HG02938 (cell line): ENCODE measurements around the gene TMEM52.

Source experiments
- ATAC-seq: cut with Tn5 transposase; IDR thresholded peaks from one replicate; pipeline ENCODE4 v1.9.1; 2021; ENCODE audit warnings: mild to moderate bottlenecking, moderate library complexity; ENCODE audit not compliant: unreplicated experiment

TMEM52 gene

DNA sequence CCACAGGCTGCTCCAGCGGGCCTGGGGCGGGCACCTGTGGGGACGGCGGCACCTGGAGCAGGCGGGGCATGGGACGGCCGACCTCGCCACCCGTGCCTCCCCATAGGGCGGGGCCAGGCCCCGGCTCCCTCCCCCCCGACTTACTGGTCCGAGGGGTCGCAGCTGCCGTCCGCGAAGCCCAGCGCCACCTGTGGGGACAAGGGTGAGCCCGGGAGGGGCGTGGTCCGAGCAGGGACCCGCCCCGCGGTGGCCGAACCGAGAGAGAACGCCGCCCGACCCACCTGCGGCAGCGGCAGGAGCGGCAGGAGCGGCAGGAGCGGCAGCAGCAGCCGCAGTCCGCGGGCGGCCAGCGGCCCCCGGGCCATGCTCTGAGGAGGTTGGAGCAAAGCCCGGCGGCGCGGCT, at the start of gene TMEM52:
TSS of gene TMEM52 (minus strand) at position 379 of the 403 bp plus-strand sequence. CDS start at position 365, 14 bp downstream.
- ATAC-seq = peak; percentile 14

DNA sequence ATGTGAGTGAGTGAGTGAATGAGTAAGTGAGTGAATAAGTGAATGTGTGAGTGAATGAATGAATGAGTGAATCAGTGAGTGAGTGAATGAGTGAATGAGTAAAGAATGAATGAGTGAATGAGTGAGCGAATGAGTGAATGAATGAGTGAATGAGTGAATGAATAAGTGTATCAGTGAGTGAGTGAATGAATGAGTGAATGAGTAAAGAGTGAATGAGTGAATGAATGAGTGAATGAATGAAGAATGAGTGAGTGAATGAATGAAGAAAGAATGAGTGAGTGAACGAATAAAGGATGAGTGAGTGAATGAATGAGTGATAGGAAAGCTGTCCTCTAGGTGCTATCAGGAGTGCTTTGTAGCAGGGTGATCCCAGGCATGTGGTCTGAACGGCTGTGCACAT, 48.8 kb upstream of the TMEM52 start:
- no peak for ATAC-seq

DNA sequence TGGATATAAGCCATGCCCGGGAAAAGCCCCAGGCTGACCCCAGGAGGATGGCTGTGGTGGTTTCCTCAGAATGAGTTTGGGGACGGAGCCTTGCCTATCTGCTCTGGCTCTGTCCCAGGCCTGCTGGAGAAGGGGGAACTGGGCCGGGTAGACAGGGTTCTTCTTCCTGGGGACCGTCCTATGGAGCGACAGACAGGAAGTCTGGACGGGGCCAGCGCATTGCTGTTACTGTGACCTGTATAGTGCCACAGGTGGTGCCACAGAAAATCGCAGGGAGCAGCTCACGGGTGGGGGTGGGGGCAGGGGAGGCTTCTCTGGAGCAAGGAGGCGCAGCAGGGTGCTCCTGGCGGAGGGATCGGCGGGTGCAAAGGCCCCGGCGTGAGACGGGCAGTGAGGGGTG, 48.1 kb upstream of the TMEM52 start:
- ATAC-seq = no peak

DNA sequence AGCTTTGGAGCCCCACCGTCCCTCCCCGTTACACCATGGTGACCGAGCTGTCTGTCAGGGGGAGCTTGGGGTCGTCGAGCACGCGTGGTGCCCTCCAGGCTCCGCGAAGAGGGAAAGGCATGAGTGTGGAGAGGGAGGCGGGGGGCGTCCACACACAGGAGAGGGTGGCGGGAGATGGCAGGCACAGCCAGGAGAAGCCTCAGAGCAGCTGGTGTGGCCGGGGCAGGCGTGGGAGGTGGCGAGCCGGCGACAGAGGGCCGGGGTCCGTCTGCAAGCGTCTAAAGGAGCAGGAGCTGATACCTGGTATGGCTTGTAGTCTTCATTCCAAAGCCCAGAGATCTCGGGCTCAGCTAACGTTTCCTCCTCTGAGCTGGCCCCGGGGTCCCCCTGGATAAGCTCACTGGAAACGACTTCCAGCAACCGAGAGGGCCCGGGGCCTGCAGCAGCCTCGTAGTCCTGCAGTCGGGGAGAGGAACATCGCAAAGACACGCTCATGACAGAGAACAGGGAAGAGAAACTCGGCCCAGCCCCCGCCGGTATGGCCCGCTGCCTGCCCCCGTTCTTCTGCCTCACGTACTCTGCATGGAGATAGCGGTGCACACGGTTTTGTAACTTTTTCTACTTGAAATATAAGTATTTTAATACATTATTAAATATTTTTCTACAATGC, 47.1 kb upstream of the TMEM52 start:
- no peak for ATAC-seq

DNA sequence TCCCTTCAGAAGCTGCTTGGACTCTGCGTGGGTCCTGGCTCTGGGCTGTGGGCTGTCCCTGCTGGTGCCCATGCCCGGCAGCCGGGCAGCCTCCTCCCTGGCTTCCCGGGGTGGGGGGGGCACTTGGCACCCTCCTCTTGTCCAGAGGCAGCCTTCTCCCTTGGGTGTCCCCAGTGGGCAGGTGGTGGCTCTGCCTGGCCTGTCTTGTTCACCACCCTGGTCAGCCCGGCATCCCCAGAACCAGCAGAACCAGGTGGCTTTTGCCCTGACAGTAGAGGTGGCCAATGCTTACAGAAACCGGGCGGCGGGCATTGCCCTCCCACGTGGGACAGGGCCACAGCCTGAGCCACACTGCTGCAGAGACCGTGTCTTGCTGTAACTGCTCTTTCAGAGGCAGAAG, 46.5 kb upstream of the TMEM52 start:
- ATAC-seq = no peak

DNA sequence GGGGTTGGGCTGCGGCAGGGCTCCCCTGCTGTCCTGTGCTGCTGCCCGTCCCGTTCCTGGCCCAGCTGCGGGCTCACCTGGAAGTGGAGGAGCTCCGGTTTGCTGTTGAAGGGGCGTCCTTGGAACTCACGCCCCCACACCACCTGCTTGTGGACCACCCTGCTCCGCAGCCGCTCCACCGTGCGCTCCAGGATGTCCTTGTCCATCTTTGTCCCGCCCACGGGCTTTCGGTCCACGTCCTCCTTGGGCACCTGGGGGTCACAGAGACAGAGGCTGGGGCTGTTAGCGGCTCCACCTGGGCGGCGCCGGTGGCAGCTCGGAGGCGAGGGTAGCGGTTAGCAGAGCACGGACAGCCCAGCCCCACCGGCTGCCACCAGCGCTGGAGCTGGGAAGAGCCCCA, 45.7 kb upstream of the TMEM52 start:
- no peak for ATAC-seq

DNA sequence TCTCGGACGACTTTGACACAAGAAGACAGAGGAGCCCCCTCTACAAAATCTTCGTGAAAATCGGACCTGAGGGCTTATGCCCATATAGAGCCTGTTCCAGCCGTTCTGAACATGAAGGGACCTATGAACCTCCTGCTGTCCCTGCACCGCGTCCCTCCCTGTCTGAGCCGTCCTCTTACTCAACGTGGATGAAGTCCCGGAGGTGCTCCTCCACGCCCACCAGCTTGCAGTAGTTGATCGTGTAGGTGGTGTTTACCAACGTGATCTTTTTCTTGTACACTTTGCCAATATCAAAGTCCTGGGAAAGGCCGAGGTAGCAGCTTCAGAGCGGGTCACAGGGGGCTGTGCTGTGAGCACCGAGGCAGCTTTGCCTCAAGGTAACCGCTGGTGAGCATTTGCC, 44.5 kb upstream of the TMEM52 start:
- no peak for ATAC-seq

DNA sequence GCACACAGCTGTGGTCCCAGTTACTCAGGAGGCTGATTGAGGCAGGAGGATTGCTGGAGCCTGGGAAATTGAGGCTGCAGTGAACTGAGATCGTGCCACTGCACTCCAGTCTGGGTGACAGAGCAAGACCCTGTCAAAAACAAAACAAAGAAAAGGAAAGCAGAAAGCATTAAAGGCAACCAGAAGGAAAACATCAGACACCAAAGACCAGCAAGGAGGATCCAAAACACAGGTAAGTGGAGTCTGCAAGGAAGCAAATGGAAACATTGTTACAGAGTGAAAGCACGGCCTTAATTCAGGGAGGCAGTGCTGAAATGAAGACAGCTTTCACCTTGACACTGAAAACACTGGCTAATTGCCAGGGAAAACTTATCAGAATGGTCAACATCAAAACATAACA, 43.7 kb upstream of the TMEM52 start:
- no peak for ATAC-seq

DNA sequence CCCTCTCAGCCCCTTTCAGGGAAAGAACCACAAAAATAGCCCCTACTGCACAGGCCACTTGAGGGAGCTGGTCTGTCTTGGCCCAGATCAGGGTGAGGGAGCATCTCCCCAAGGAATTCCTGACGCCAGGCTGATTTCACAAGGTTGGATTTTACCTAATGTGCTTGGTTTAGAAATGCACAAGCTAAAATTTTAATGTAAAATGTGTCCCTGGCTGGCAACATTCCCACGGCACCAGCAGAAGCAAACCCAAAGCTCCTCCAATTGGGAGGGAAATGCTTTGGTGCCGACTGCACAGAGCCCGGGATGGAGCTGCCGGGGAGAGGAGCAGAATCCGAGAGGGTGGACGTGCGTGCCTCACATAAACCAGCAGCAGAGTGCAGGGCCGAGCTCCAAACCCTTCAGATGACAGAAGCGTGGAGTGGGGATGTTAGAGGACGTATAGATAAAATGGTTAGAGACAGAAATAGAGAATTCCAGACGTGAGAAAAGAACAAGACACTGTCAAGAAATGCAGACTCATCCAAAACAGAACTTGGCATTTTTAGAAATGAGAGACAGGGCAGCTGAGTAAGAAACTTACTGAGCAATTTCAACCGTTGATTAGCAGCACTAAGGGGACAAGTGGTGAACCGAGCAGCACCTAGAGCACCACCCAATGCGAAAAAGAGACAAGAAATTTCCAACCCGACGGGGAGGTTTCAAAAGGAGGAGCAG, 41.6 kb upstream of the TMEM52 start:
- no peak for ATAC-seq

DNA sequence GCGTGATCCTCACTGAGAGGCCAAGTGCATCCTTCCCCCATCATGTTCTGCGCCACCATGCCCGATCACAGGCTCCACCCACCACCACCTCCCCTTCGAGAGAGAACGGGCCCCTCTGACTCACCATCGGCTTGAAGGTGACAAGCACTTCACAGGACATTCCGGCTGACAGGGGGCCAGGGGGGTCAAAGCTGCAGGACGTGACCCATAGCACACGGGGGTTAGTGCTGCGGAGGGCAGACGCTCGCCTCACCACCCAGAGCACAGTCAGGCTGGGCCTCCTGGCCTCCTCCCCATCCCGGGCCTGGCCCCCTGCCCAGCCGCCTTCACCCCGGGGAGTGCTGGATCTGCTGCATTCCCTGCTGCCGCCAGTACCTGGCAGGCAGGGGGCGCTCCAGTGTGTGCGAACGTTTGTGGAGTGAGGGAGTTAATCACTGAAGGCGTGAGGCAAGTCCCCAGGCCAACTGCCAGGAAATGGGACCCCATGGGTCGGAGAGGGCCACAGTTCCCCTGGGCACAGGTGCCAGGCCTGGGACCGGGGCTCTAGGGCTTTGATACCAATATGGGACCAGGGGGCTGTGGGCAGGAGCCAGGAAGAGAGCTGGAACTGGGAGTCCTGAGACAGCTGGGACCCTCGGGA, 40.9 kb upstream of the TMEM52 start:
- no peak for ATAC-seq

DNA sequence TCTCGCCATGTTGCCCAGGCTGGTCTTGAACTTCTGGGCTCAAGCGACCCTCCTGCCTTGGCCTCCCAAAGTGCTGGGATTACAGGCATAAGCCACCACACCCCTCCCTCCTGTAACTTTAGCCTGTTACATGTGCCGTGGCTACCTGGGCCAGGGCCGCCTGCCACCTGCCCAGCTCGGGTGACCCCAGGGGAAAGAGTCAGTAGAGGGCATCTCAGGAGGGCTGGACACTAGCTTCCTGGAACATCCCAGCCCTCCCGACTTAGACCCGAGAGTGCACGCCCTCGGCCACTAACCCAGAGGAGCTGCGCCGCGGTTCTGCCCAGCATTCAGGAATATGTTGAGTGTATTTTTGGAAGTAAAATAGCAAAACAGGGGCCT, 40.4 kb upstream of the TMEM52 start:
- no peak for ATAC-seq

DNA sequence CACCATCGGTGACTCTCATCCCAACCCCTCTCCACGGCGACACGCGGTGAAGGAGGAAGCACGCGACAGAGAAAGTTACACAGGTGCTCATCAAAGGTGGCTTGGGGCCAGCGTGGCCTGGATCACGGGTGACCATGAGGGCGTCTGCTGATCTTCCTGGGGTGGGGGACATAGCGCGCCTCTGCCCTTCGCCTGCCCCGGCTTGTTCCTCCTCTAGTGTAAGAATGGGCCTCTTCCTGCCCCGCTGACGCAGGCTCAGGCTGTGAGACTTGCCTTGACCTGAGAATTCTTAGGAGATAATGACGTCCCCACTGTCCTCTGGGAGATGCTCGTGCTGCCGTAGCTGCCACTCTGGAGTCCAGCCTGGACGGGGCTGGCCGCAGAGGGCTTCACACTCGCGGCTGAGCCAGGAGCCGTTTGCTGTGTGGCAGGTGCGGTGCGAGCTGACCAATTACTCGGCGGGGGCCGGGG, 39.0 kb upstream of the TMEM52 start:
- no peak for ATAC-seq

DNA sequence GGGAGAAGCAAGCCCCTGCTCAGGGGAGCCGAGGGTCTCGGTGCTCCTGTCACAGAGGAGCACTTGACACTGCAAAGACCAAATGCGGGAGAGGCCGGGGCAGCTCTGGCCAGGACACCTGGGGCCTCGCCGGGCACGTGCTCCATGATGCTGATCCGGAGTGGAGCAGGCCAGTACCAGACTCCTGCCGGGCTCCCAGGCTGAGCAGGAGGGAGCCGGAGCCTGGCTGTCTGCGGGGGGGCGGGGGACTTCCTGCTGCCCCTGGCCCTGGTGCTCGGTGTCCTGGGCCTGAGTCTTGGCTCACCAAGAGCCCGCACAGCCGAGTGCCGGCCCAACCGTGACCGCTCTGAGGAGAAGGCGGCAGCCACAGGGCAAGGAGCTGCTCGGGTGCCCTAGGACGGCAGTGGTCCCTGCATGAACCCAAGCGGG, 38.5 kb upstream of the TMEM52 start:
- no peak for ATAC-seq

DNA sequence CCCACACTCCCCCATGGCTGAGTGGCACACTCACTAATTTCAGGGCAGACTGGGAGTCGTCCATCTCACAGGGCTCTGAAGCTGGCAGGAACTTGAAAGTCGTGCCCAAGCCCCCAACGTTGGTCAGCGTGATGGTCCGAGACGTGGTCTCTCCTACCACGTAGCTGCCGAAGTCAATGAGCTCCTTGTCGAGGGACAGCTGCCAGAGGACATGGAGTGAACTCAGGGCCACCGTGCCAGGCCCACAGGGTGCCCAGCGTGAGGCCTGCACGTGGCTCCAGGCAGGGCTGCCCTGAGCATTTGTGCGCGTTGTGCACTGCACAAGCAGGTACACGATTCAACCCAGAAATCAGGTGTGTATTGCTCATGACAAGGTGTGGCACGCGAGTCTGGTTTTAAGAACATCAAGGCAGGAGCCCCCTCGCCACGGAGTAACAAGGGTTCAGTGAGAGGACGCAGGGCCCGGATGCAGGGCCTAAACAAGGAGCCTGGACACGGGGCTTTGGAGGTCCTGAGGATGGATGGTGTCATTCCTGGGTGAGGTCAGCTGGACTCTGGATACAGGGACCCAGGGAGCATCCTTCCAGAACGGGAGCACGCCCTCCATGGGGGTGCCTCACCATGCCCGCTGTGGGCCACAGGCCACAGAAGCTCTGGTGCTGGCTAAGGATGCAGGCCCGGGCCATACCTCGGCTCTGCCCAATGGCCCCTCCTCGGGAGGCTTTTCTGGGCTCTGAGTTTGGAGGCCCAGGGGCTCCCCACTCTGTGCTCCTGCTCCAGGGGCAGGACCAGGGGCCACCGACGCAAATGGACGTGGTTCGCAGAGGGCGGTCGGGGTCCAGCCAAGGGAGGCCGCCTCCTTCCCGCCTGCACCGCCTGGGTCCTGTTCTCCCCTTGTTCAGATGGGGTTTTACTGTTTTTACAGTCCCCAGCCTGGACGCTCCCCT, 37.8 kb upstream of the TMEM52 start:
- no peak for ATAC-seq

DNA sequence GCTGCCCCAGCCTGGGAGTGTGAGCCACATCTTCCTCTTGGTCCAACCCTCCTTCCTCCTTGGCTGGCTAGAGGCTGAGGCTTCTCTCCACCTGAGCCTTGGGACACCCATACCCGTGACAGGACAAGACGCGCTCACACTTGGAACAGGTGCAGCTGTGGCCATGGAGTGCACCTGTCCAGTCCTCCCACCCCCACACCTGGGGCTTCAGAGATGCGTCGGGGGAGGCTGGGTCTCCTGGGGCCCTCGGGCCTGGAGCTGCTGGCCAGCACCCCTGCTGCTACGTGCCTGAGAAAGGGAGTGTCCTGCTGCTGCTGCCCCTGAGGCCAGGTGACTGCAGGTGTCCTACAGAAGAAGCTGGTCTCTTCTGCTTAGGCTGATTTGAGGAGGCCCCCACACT, 37.0 kb upstream of the TMEM52 start:
- no peak for ATAC-seq

DNA sequence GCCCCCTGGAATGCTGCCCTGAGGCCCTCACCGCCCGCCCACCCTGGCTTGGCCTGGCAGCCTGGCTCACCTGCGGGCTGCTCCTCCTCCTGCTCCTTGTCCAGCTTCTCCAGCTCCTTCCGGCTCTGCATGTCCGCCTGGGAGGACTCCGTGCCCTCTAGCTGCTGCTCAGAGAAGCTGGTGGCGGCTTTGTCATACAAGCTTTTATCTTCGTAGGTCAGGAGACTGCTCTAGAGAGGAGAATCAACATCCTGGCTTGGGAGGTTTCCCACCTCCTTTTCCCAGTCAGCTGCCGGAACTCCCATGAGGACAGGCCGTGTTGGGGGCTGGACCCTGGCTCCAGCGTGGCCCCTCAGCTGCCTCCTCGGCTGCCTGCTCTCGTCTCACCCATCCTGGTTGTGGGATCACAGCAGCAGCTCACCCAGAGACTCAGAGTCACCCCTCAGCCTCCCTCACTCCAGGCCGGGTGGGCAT, 36.6 kb upstream of the TMEM52 start:
- no peak for ATAC-seq

DNA sequence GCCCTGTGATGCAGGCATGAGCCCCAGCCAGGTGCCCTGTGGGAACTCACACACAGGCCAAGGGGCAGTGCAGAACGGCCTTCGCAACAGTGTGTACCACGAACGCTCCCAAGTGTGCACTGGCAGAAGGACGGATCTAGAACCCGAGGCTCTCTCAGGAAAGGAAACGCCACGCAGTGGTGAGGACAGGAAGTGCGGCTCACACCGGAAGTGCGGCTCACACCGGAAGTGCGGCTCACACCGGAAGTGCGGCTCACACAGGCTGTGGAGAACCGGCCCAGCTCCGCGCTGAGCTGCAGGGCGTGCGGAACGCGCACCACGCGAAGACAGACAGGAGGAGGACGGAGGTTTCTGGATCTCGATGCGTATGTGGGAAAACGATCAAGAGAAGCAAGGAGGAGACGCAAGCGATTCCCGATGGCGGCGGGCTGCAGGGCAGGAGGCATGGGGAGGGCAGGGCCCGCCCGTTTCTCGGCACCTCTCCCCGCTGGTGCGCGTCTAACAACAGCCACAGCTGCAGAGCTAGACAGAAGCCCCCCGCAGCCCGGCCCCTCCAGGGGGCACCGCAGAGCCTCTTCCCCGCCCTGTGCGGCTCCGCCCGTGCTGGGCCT, 35.9 kb upstream of the TMEM52 start:
- no peak for ATAC-seq

DNA sequence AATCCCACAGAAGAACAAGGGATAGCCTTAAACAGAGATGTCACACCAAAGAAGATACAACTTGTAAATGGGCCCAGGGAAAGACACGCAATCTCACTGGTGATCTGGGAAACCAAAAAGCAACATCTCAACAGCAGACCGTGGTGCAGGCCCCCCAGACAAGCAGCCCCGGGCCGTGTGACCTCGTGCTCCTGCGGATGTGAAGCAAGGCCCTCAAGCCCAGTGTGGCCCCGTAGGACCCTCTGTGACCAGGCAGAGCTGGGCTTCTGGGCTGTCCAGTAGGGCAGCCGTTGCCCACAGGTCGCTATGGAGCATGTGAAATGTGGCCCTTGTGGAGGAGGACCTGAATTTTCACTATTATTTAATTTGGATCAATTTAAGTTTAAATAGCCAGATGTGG, 34.9 kb upstream of the TMEM52 start:
- ATAC-seq = no peak

DNA sequence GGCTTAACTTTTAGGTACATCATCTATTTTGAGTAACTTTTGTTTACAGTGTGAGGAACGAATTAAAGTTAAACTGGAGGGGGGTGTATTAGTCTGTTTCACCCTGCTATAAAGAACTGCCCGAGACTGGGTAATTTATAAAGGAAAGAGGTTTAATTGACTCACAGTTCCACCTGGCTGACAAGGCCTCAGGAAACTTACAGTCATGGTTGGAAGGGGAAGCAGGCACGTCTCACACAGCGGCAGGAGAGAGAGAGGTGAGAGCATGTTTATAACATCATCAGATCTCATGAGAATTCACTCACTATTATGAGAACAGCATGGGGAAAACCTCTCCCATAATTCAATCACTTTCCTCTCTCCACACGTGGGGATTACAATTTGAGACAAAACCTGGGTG, 31.9 kb upstream of the TMEM52 start:
- ATAC-seq = no peak

DNA sequence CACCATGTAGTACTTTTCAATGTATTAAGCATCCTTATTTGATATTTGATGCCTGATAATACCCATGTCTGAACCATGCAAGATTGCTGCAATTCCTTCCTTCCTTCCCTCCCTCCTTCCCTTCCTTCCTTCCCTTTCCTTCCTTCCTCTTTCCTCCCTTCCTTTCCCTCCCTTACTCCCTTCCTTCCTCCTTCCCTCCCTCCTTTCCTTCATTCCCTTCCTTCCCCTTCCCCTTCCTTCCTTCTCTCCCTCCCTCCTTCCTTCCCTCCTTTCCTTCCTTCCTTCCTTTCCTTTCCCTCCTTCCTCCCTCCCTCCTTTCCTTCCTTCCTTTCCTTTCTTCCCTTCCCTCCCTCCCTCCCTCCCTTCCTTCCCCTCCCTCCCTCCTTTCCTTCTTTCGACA, 29.7 kb upstream of the TMEM52 start:
- ATAC-seq = no peak
